Upper lobe of left lung (tissue), 6 donors: Measurements from ENCODE around the gene GSAP. TPM values are rescaled to one million over a fixed set of nuclear protein-coding genes. Genes with fewer than 3 reads are reported as not detected.

Experiments
- ATAC-seq, 2 donors: fragments of 200-7000 bp; cut with Tn5 transposase; one replicate each; pipeline ENCODE4 v1.9.1; 2022; ENCODE audit warnings: mild to moderate bottlenecking in 2 of 2, moderate library complexity in 2 of 2; ENCODE audit not compliant: low FRiP score in 2 of 2
- DNase-seq, 2 donors: peaks; one replicate each; pipeline ENCODE4 v3.0.0-alpha.2; 2019 to 2020
- H3K27ac ChIP-seq, 4 donors: fragments of 200-600 bp; sonication (generic); one replicate each; pipeline ENCODE4 v1.5.1; 2016 to 2019
- H3K27me3 ChIP-seq, 4 donors: fragments of 200-600 bp; sonication (generic); one replicate each; pipeline ENCODE4 v1.5.1; 2017 to 2019
- H3K36me3 ChIP-seq, 4 donors: fragments of 200-600 bp; sonication (generic); one replicate each; pipeline ENCODE4 v1.5.1; 2016 to 2019
- H3K4me1 ChIP-seq, 4 donors: fragments of 200-600 bp; sonication (generic); one replicate each; pipeline ENCODE4 v1.5.1; 2018 to 2019
- H3K4me3 ChIP-seq, 4 donors: fragments of 200-600 bp; sonication (generic); one replicate each; pipeline ENCODE4 v1.5.1; 2017 to 2019; ENCODE audit warnings: mild to moderate bottlenecking in 2 of 4, moderate library complexity in 1 of 4
- H3K9me3 ChIP-seq, 4 donors: fragments of 200-600 bp; sonication (generic); one replicate each; pipeline ENCODE4 v1.5.1; 2018 to 2019
- EP300 ChIP-seq, 4 donors: sonication (generic); formaldehyde crosslinking; IDR thresholded peaks; one replicate each; pipeline ENCODE4 v1.5.1; 2017; ENCODE audit warnings: antibody characterized with exemption in 4 of 4, control low read depth in 2 of 4
- POLR2A ChIP-seq, 4 donors: fragments of 450-650 bp; IDR thresholded peaks; one replicate each; pipeline ENCODE4 v1.5.1; 2016 to 2017; ENCODE audit warnings: antibody characterized with exemption in 4 of 4, mild to moderate bottlenecking in 2 of 4
- POLR2AphosphoS5 ChIP-seq, 2 donors: sonication (generic); formaldehyde crosslinking; IDR thresholded peaks; one replicate each; pipeline ENCODE4 v1.5.1; 2017; ENCODE audit warnings: antibody characterized with exemption in 2 of 2
- WGBS, 2 donors: methylation state at CpG; one replicate each; pipeline ENCODE4 v1.1.5; 2017 to 2018; 5-methylcytosine and 5-hydroxymethylcytosine counted together
- total RNA-seq, 6 donors: library from RNA; depleted of rRNA in 4 of 6; stranded (reverse); fragments of >200 nt in 4 of 6; gene quantifications; one replicate each; pipeline versions ENCODE4 v1.1.0 to v1.2.1, GENCODE V29; 2016 to 2021
- TF ChIP-seq, protein P1 (sequence below), 6 experiments: fragments of 450-650 bp in 4 of 6; fragments of 200-600 bp in 2 of 6; sonication (generic) in 2 of 6; IDR thresholded peaks; one replicate each; pipeline ENCODE4 v1.5.1; 2016 to 2019; ENCODE audit warnings: antibody characterized with exemption in 6 of 6
- donor health status: DM: no; HTN: no; CAD: no; lungs with moderate emphysema.
- donor health status: DM: no; HTN: yes; CAD: no; lungs with severe emphysema.

Gene GSAP
- total RNA-seq, 6 donors from 2014 or later, result 44.0 to 160 (median 73.8) TPM

DNA sequence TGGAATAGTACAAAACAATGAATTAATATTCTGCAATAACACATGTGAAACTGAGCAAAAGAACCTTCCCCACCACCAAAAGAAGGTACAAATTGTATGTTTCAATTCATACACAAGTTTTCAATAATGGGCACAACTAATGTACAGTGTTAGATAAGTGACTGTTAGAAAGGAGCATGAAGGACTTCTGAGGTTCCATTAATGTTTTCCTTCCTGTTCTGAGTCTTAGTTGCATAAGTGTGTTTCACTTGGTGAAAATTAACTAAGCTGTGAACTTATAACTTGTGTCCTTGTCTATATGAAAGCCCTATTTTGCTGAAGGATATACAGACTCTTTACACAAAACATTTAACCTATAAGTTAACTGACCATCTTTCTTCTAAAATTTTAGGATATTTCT, 8.2 kb downstream of the GSAP start:
- DNase-seq, result no peak
- Histone ChIP-seq H3K27me3 (no peaks in the 10 kb centered on the region), H3K27ac (peak overlapping the region in 3 of 4 donors; percentile 43 to 82 (median 81)), H3K4me3 (no peak overlapping the region), H3K9me3 (no peaks in the 10 kb centered on the region), H3K36me3 (no peaks in the 10 kb centered on the region), H3K4me1 (peaks cover 2 to 35% (median 19%) of the 10 kb centered on the region in 4 donors)
- ATAC-seq, result no peak
- TF ChIP-seq POLR2AphosphoS5 (IDR thresholded peaks at IDR 0.05), result no peak
- no peak for TF ChIP-seq EP300 (IDR thresholded peaks at IDR 0.05)
- no peak for TF ChIP-seq POLR2A (IDR thresholded peaks at IDR 0.05)
- TF ChIP-seq, protein P1, sequence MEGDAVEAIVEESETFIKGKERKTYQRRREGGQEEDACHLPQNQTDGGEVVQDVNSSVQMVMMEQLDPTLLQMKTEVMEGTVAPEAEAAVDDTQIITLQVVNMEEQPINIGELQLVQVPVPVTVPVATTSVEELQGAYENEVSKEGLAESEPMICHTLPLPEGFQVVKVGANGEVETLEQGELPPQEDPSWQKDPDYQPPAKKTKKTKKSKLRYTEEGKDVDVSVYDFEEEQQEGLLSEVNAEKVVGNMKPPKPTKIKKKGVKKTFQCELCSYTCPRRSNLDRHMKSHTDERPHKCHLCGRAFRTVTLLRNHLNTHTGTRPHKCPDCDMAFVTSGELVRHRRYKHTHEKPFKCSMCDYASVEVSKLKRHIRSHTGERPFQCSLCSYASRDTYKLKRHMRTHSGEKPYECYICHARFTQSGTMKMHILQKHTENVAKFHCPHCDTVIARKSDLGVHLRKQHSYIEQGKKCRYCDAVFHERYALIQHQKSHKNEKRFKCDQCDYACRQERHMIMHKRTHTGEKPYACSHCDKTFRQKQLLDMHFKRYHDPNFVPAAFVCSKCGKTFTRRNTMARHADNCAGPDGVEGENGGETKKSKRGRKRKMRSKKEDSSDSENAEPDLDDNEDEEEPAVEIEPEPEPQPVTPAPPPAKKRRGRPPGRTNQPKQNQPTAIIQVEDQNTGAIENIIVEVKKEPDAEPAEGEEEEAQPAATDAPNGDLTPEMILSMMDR (IDR thresholded peaks at IDR 0.05), result no peak

DNA sequence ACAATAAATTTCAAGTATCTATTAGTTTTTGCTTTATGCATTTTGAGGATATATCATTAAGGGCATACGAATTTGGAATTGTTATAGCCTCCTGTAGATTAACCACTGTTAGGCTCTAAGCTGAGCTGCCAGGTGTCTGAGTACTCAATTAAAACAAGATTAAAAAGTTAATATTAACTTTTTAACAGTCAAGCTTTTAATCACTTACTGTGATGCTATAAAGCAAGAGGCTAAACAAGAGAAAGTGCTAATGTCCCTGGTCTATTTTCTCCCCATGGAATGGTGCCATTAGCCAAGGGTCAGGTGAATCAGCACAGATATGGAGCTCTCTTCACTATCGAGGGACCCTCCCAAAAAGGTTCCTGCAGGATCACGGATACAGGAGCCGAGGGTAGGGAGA, 9.7 kb downstream of the GSAP start:
- no peak for ATAC-seq
- WGBS, 2 donors, result 57 to 81% methylated on average over 4 of the region's 4 CpGs
- Histone ChIP-seq H3K36me3 (no peaks in the 10 kb centered on the region), H3K27me3 (no peaks in the 10 kb centered on the region), H3K4me1 (peaks cover 2 to 34% (median 20%) of the 10 kb centered on the region in 4 donors), H3K9me3 (no peaks in the 10 kb centered on the region), H3K4me3 (no peak overlapping the region), H3K27ac (peak overlapping the region; percentile 15 to 82 (median 36))
- TF ChIP-seq EP300 (IDR thresholded peaks at IDR 0.05), result no peak
- no peak for TF ChIP-seq POLR2A (IDR thresholded peaks at IDR 0.05)
- TF ChIP-seq POLR2AphosphoS5 (IDR thresholded peaks at IDR 0.05), result no peak
- TF ChIP-seq, protein P1 (IDR thresholded peaks at IDR 0.05), result no peak
- DNase-seq, result no peak

DNA sequence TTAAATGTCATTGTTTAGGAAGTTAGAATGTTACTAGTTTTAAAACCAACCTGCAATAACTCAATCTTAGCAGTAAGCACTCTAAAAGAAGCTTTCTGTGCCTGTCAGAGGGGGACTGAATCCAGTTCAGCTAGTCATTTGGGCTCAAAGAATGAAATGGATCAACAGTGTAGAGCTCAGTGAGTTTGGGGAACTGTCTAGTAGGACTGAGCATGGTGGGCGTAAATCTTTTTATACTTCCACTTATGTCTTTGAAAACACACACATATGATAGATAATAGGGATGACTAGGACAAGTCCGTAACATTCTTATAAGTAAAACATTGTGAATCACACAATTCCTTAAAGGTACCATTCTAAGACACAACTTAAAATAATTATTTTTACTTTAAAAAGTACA, 11.5 kb downstream of the GSAP start:
- H3K4me3 ChIP-seq, result no peak overlapping the region
- ATAC-seq (peak in 1 of 2 donors; percentile 25), DNase-seq (no peak)
- 82 to 89% methylated on average over 2 of the region's 2 CpGs for WGBS, 2 donors
- H3K27ac ChIP-seq, result peak overlapping the region in 2 of 4 donors; percentile 40 to 44
- H3K27me3 ChIP-seq, result no peaks in the 10 kb centered on the region
- H3K4me1 ChIP-seq, result peaks cover 3 to 28% (median 21%) of the 10 kb centered on the region in 4 donors
- H3K9me3 ChIP-seq, result no peaks in the 10 kb centered on the region
- H3K36me3 ChIP-seq, result no peaks in the 10 kb centered on the region
- TF ChIP-seq POLR2AphosphoS5 (IDR thresholded peaks at IDR 0.05), result no peak
- no peak for TF ChIP-seq EP300 (IDR thresholded peaks at IDR 0.05)
- TF ChIP-seq, protein P1 (IDR thresholded peaks at IDR 0.05), result no peak
- no peak for TF ChIP-seq POLR2A (IDR thresholded peaks at IDR 0.05)

DNA sequence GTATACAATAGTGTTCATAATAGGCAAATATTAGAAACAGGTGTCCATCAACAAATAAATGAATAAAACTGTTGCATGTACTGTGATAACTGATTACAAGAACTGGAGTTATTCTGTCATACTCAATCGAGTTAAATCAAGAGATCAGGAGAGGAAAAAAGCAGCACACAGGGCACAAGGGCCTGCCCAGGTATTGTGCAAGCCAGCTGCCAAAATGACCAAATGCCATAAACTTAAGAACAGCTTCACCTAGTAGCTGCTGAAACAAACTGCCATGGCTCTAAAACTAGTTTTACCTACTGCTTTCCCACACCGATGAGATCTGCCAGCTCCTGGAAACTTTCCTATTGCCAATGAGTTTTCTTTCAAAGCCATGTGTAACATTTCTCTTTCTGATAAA, 12.2 kb downstream of the GSAP start:
- Histone ChIP-seq H3K9me3 (no peaks in the 10 kb centered on the region), H3K27ac (peak overlapping the region in 3 of 4 donors; percentile 3 to 44 (median 40)), H3K27me3 (no peaks in the 10 kb centered on the region), H3K36me3 (no peaks in the 10 kb centered on the region), H3K4me1 (peaks cover 3 to 23% (median 19%) of the 10 kb centered on the region in 4 donors), H3K4me3 (no peak overlapping the region)
- WGBS, 2 donors, result 61 to 70% methylated on average over 2 of the region's 2 CpGs
- TF ChIP-seq EP300 (IDR thresholded peaks at IDR 0.05) (no peak), POLR2A (IDR thresholded peaks at IDR 0.05) (no peak)
- ATAC-seq, result peak; percentile 59 to 65
- DNase-seq, result peak in 1 of 2 donors; percentile 78

DNA sequence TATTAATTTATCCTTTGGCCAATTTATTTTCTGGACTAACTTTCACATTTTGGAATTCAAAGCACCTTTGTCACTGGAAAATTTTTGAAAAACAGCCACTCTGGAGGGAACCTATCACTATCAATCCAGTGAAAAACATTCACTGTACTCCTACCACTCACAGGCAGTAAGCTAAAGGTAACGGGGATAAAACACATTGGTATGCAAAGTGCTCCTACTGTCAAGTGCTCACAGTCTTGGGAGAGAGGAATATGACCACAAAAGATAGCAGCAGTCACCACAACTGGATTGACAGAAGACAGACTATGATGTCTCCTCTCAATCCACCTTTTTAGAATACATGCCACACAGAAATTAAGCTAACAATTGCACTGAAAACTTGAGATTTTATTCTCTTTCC, 13.3 kb downstream of the GSAP start:
- Histone ChIP-seq H3K9me3 (no peaks in the 10 kb centered on the region), H3K27ac (peak overlapping the region in 1 of 4 donors; percentile 28), H3K4me3 (no peak overlapping the region), H3K27me3 (no peaks in the 10 kb centered on the region), H3K4me1 (peaks cover 3 to 15% (median 12%) of the 10 kb centered on the region in 4 donors), H3K36me3 (no peaks in the 10 kb centered on the region)
- DNase-seq (no peak), ATAC-seq (no peak)
- TF ChIP-seq, protein P1 (IDR thresholded peaks at IDR 0.05), result no peak
- TF ChIP-seq EP300 (IDR thresholded peaks at IDR 0.05) (no peak), POLR2A (IDR thresholded peaks at IDR 0.05) (no peak), POLR2AphosphoS5 (IDR thresholded peaks at IDR 0.05) (no peak)
- WGBS, 2 donors, result 71 to 88% methylated on average over 1 of the region's 1 CpG
